A172 (cell line): ENCODE results near the gene BCKDK. TPM values are rescaled to one million over a fixed set of nuclear protein-coding genes. Genes with fewer than 3 reads are reported as not detected.
"Not testable (repeated sequence)": the region's sequence is repeated elsewhere in the genome, so short reads cannot be mapped to it uniquely, and the experiment has no call there.

Experiments
- DNase-seq: peaks from one replicate; pipeline ENCODE4 v3.0.0-alpha.2; 2015; ENCODE audit warnings: low spot score
- total RNA-seq: library from RNA; depleted of rRNA; stranded (reverse); fragments of >200 nt; shearing (Covaris generic); gene quantifications from 2 replicates; pipeline ENCODE4 v1.2.3, GENCODE V29; 2014; rRNA removed

The BCKDK gene
- total RNA-seq, 1 experiment from 2014 or later = 38.1 TPM

- DNase-seq = no peak
Measured at GRCh38 chr16:31141489-31142108, 33.4 kb downstream of the BCKDK start.

- DNase-seq = peak; percentile 98
Measured at GRCh38 chr16:31142109-31143010, 34.2 kb downstream of the BCKDK start.

- DNase-seq = no peak
Measured at GRCh38 chr16:31143011-31143693, 35.0 kb downstream of the BCKDK start.

- DNase-seq = no peak
Measured at GRCh38 chr16:31143694-31144148, 35.5 kb downstream of the BCKDK start.

GRCh38 chr16:31144418-31144817 lies 36.2 kb downstream of the BCKDK start:
- not testable (repeated sequence) for DNase-seq

GRCh38 chr16:31145398-31145990 lies 37.3 kb downstream of the BCKDK start:
- no peak for DNase-seq

- no peak for DNase-seq
Measured at GRCh38 chr16:31147574-31147973, 39.4 kb downstream of the BCKDK start.

- DNase-seq = no peak
Measured at GRCh38 chr16:31148281-31148728, 40.1 kb downstream of the BCKDK start.

GRCh38 chr16:31148896-31149295 lies 40.7 kb downstream of the BCKDK start:
- no peak for DNase-seq

- DNase-seq = no peak
Measured at GRCh38 chr16:31149332-31149731, 41.1 kb downstream of the BCKDK start.

- no peak for DNase-seq
Measured at GRCh38 chr16:31149894-31150890, 42.0 kb downstream of the BCKDK start, which contains the start of gene PRSS36. Gene PRSS36, minus strand, starts transcription at chr16:31150066. Its CDS starts 31 bp downstream, at chr16:31150035.

GRCh38 chr16:31150976-31151375 lies 42.8 kb downstream of the BCKDK start:
- not testable (repeated sequence) for DNase-seq

- DNase-seq = no peak
Measured at GRCh38 chr16:31157136-31157535, 49.0 kb downstream of the BCKDK start.

Other genes starting within 250 kb of the BCKDK start
- gene BCL7C, start 214.3 kb upstream of the BCKDK start, total RNA-seq = 57.3 and 60.8 TPM in 2 replicates
- gene CTF1, start 211.8 kb upstream of the BCKDK start, total RNA-seq = 1.9 and 2.3 TPM in 2 replicates
- 18.7 and 32.5 TPM in 2 replicates for gene FBXL19, start 184.8 kb upstream of the BCKDK start, total RNA-seq
- 46.4 and 50.8 TPM in 2 replicates for gene ORAI3, start 159.3 kb upstream of the BCKDK start, total RNA-seq
- 3.5 and 3.8 TPM in 2 replicates for gene SETD1A, start 150.6 kb upstream of the BCKDK start, total RNA-seq
- 30.4 and 33.8 TPM in 2 replicates for gene HSD3B7, start 123.2 kb upstream of the BCKDK start, total RNA-seq
- 0.26 and 3.5 TPM in 2 replicates for gene STX1B, start 97.7 kb upstream of the BCKDK start, total RNA-seq
- gene STX4, start 74.8 kb upstream of the BCKDK start, total RNA-seq = 35.2 and 40.0 TPM in 2 replicates
- 31.2 and 35.5 TPM in 2 replicates for gene ZNF668, start 34.1 kb upstream of the BCKDK start, total RNA-seq
- 10.3 and 11.5 TPM in 2 replicates for gene ZNF646, start 34.0 kb upstream of the BCKDK start, total RNA-seq
- 2.0 and 3.5 TPM in 2 replicates for gene PRSS53, start 19.4 kb upstream of the BCKDK start, total RNA-seq
- 137 and 164 TPM in 2 replicates for gene VKORC1, start 13.6 kb upstream of the BCKDK start, total RNA-seq
- 46.6 and 55.6 TPM in 2 replicates for gene KAT8, start 9.3 kb downstream of the BCKDK start, total RNA-seq
- 2.9 and 4.2 TPM in 2 replicates for gene PRSS8, start 27.3 kb downstream of the BCKDK start, total RNA-seq
- gene PRSS36, start 41.7 kb downstream of the BCKDK start, total RNA-seq = 0.41 and 0.55 TPM in 2 replicates
- gene FUS, start 71.8 kb downstream of the BCKDK start, total RNA-seq = 14.4 and 26.9 TPM in 2 replicates
- gene PYCARD, start 94.4 kb downstream of the BCKDK start, total RNA-seq = not detected in 2 replicates
- gene TRIM72, start 105.7 kb downstream of the BCKDK start, total RNA-seq = under 0.01 and 0.02 TPM in 2 replicates
- gene PYDC1, start 108.7 kb downstream of the BCKDK start, total RNA-seq = not detected in 2 replicates
- 1.0 and 3.1 TPM in 2 replicates for gene ITGAM, start 151.6 kb downstream of the BCKDK start, total RNA-seq
- 1.5 and 4.1 TPM in 2 replicates for gene ITGAX, start 246.8 kb downstream of the BCKDK start, total RNA-seq